Measurements from ENCODE around the gene STAC. TPM values are rescaled to one million over a fixed set of nuclear protein-coding genes. Genes with fewer than 3 reads are reported as not detected.

Gene STAC
- total and polyA plus RNA-seq, 9 of the 15 experiments (the other 6 are each of a cell fraction or from before 2014, with no cell fraction given): 0.11 TPM; not detected in 8

- no peak for TF ChIP-seq ZBTB33 (CRISPR knock-in tag; IDR thresholded peaks at IDR 0.05)
- no peak for TF ChIP-seq MTA3 (IDR thresholded peaks at IDR 0.05; ENCODE audit: borderline replicate concordance)
- TF ChIP-seq CLOCK (CRISPR knock-in tag; IDR thresholded peaks at IDR 0.05; ENCODE audit: borderline replicate concordance): no peak
- TF ChIP-seq ZNF146 (CRISPR knock-in tag; IDR thresholded peaks at IDR 0.05; ENCODE audit: unreplicated experiment): no peak
Observed at GRCh38 chr3:36411587-36411986, 31.3 kb downstream of the STAC start (continued).

- intact Hi-C loops (cut with micrococcal nuclease): no loop called here
- H3K27me3 ChIP-seq (ENCODE audit: control insufficient read depth in 2 of 2, insufficient read depth in 2 of 2, low read length in 2 of 2): no peaks in the 10 kb centered on the region
- CTCF ChIA-PET (ENCODE audit: low intra/inter-chr PET ratio): no interaction called here
- H3K27ac ChIP-seq (ENCODE audit: extremely low read depth, low read depth, low read length): no peak overlapping the region
- no peaks in the 10 kb centered on the region for H4K20me1 ChIP-seq (replicated peaks; ENCODE audit: control insufficient read depth, insufficient read depth, low read length)
- no peak overlapping the region for H3K4me3 ChIP-seq
- no peak overlapping the region for H3K4me2 ChIP-seq (ENCODE audit: insufficient read depth, low read length)
- no peak for DNase-seq (ENCODE audit: extremely low read depth in 1 of 4, low spot score in 3 of 4)
- no peak overlapping the region for H2AFZ ChIP-seq (ENCODE audit: low read depth, low read length)
- no peaks in the 10 kb centered on the region for H3K4me1 ChIP-seq (replicated peaks in 1 of 2; ENCODE audit: control insufficient read depth in 2 of 2, insufficient read depth in 2 of 2, low read length in 2 of 2)
- H3K9ac ChIP-seq (ENCODE audit: insufficient read depth in 1 of 2, low read depth in 2 of 2, low read length in 2 of 2): no peak overlapping the region
- WGBS (ENCODE audit: insufficient coverage, low coverage, missing lambda C conversion rate): 0% methylated on average over 1 of the region's 1 CpG
- no peaks in the 10 kb centered on the region for H3K9me3 ChIP-seq (replicated peaks; ENCODE audit: control insufficient read depth, insufficient read depth, low read depth, low read length)
- in situ Hi-C loops (cut with MboI): no loop called here
- ATAC-seq: no peak
- BruUV-seq (replicated peaks): no TSS peak
- H3K9me1 ChIP-seq (ENCODE audit: control insufficient read depth, insufficient read depth, low read length): no peaks in the 10 kb centered on the region
- no peaks in the 10 kb centered on the region for H3K36me3 ChIP-seq (ENCODE audit: control insufficient read depth, insufficient read depth, low read length)
- no peak for FAIRE-seq
- POLR2A ChIA-PET: no interaction called here
- no peaks in the 10 kb centered on the region for H3K79me2 ChIP-seq (ENCODE audit: control insufficient read depth, insufficient read depth, low read length)
- no peak for TF ChIP-seq ZNF165 (CRISPR knock-in tag; IDR thresholded peaks at IDR 0.05; ENCODE audit: borderline replicate concordance)
- 0 out of 2 replicates have a peak, but pooled peaks have one; percentile 6 for TF ChIP-seq ATF3 (IDR thresholded peaks at IDR 0.05)
- no peak for TF ChIP-seq ATF3 (CRISPR knock-in tag; conservative IDR thresholded peaks at IDR 0.05)
- no peak for TF ChIP-seq GATAD2A (IDR thresholded peaks at IDR 0.05)
Observed at GRCh38 chr3:36416599-36416998, 36.3 kb downstream of the STAC start.

All from K562 (cell line).